Sigmoid colon (tissue), 4 donors: ENCODE measurements around the gene BGLAP.

Experiments used
- EP300 ChIP-seq, 4 donors: sonication (generic); formaldehyde crosslinking; IDR thresholded peaks; one replicate each; pipeline ENCODE4 v1.6.1; 2017; ENCODE audit warnings: antibody characterized with exemption in 4 of 4
- POLR2A ChIP-seq, 2 donors: fragments of 450-650 bp; IDR thresholded peaks; one replicate each; pipeline ENCODE4 v1.6.1; 2016; ENCODE audit warnings: antibody characterized with exemption in 2 of 2, mild to moderate bottlenecking in 2 of 2, moderate library complexity in 2 of 2
- POLR2AphosphoS5 ChIP-seq, 4 donors: sonication (generic); formaldehyde crosslinking; IDR thresholded peaks; one replicate each; pipeline ENCODE4 v1.6.1; 2017; ENCODE audit warnings: antibody characterized with exemption in 4 of 4
- TF ChIP-seq, protein P1 (sequence below), 4 experiments: fragments of 450-650 bp in 3 of 4; fragments of 200-600 bp in 1 of 4; IDR thresholded peaks; one replicate each; pipeline ENCODE4 v1.5.1; 2016 to 2019; ENCODE audit warnings: antibody characterized with exemption in 4 of 4, mild to moderate bottlenecking in 3 of 4, moderate library complexity in 2 of 4

- TF ChIP-seq POLR2A (IDR thresholded peaks at IDR 0.05): no peak
- TF ChIP-seq, protein P1, sequence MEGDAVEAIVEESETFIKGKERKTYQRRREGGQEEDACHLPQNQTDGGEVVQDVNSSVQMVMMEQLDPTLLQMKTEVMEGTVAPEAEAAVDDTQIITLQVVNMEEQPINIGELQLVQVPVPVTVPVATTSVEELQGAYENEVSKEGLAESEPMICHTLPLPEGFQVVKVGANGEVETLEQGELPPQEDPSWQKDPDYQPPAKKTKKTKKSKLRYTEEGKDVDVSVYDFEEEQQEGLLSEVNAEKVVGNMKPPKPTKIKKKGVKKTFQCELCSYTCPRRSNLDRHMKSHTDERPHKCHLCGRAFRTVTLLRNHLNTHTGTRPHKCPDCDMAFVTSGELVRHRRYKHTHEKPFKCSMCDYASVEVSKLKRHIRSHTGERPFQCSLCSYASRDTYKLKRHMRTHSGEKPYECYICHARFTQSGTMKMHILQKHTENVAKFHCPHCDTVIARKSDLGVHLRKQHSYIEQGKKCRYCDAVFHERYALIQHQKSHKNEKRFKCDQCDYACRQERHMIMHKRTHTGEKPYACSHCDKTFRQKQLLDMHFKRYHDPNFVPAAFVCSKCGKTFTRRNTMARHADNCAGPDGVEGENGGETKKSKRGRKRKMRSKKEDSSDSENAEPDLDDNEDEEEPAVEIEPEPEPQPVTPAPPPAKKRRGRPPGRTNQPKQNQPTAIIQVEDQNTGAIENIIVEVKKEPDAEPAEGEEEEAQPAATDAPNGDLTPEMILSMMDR (IDR thresholded peaks at IDR 0.05): no peak
- no peak for TF ChIP-seq EP300 (IDR thresholded peaks at IDR 0.05)
- no peak for TF ChIP-seq POLR2AphosphoS5 (IDR thresholded peaks at IDR 0.05)
Measured at GRCh38 chr1:156226782-156227181, 15.2 kb upstream of the BGLAP start.
